GM18861 (cell line): ENCODE results near the gene GSTP1.
A peak's percentile ranks its signal among the peaks of the same experiment; 100 is the strongest.
"Not testable (repeated sequence)": the region's sequence is repeated elsewhere in the genome, so short reads cannot be mapped to it uniquely, and the experiment has no call there.

Source experiments
- ATAC-seq: cut with Tn5 transposase; IDR thresholded peaks from one replicate; pipeline ENCODE4 v1.9.1; 2021; ENCODE audit not compliant: unreplicated experiment

Gene GSTP1

DNA sequence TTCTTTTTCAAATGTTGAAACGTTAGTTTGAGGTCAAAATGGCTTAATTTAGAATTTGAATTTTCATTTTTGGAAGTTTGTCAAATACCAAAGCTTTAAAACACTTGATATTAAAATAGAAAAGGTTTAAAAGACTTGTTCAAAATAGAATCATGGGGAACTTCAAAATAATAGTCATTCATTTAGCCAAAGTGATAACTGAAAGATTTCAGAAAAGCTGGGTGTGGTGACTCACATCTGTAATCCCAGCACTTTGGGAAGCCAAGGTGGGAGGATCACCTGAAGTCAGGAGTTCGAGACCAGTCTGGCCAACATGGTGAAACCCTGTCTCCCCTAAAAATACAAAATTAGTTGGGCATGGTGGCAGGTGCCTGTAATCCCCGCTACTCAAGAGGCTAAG is 10.9 kb downstream of the GSTP1 start:
- ATAC-seq = no peak

DNA sequence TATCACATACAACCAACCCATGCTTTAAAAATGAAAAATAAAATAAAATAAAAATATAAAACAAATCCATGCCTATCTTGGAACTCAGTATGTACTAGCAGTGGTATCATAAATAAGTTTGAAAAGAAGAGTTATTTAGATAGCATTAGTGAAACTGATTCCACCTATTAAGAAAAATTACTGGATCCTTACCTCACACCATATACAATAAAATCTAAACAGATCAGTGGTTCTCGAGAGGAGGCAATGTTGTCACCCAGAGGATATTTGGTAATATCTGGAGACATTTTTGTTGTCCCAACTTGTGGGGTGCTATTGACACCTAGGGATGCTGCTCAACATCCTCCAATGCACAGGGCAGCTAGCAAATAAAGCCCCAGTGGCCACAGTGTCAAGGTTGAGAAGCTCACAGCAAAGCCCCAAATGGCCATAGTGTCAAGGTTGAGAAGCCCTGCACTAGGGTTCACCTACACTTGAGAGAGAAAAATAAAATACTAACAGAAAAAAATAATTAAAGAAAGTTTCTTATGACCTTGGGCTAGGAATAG is 13.2 kb downstream of the GSTP1 start:
- ATAC-seq = no peak

DNA sequence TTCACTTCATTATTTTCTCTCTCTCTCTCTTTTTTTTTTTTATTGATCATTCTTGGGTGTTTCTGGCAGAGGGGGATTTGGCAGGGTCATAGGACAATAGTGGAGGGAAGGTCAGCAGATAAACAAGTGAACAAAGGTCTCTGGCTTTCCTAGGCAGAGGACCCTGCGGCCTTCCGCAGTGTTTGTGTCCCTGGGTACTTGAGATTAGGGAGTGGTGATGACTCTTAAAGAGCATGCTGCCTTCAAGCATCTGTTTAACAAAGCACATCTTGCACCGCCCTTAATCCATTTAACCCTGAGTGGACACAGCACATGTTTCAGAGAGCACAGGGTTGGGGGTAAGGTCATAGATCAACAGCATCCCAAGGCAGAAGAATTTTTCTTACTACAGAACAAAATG is 13.8 kb downstream of the GSTP1 start:
- not testable (repeated sequence) for ATAC-seq

DNA sequence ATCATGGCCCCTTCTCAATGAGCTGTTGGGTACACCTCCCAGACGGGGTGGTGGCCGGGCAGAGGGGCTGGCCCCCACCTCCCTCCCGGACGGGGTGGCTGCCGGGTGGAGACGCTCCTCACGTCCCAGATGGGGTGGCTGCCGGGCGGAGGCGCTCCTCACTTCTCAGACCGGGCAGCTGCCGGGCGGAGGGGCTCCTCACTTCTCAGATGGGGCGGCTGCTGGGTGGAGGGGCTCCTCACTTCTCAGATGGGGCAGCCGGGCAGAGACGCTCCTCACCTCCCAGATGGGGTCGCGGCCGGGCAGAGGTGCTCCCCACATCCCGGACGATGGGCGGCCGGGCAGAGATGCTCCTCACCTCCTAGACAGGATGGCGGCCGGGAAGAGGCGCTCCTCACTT is 14.4 kb downstream of the GSTP1 start:
- not testable (repeated sequence) for ATAC-seq

DNA sequence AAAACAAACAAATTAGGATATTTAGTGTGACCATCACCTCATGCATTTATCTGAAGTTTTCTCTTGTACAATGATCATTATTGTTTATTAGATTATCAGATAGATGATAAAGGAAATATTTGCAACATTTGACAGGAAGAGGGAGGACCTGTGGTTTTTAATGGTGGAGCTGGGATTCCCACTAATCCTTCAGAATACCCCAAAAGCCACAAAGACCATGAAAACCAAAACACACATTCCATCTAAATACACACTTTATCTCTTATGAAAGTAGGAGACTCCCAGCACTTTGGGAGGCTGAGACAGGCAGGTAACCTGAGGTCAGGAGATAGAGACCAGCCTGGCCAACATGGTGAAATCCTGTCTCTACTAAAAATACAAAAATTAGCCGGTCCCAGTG is 15.5 kb downstream of the GSTP1 start:
- no peak for ATAC-seq

DNA sequence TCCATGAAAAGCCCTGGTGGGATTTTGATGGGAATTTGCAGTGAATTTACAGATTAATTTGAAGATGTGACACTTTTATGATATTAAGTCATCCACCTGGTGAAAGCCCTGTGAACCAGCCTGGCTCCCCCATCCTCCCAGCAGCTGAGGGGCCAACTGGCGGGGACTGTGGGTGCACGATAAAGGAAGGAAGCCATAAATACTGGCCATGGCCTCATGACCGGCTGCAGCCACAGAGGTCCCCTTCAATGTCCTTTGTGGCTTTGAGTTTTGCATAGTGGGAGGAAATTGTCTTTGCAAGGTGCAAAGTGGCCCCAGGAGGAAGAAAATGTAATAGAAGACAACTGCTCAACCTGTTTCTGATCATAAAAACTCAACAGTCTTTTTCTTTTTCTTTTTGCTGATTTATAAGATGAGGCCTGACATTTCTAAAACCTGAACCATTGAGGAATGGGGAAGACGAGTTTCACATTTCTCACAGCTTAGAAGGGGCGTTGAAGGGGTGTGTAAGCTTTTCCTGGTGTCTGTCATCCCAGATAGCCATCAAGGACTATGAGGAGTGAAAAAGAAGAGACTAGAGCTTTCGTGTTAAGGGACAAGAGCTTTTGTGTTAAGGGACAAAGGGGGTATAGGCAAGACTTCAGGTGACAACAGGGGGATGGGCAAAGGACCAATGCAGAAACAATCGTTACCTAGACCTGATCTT is 16.9 kb downstream of the GSTP1 start:
- ATAC-seq = peak; percentile 75

DNA sequence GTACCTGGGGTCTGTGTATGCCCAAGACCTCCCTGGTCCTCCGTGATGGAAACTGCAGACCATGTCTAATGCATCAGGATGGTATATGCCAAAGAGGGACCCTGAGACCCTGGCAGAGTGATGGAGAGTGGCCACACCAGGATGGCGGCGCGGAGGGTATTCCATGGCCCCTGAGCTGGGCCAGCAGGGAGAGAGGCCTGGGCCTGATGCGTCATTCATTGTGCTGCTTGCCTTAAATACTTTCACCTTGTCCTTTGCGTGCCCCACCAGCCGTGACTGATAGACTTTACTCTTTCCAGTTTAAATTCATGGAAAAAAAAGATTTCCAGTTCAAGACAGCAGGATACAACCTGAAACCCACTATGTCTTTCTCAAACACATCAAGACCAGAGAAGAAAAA is 17.5 kb downstream of the GSTP1 start:
- ATAC-seq = peak; percentile 16

GRCh38 chr11:67604119-67604518 is 20.5 kb downstream of the GSTP1 start:
- ATAC-seq = not testable (repeated sequence)

DNA sequence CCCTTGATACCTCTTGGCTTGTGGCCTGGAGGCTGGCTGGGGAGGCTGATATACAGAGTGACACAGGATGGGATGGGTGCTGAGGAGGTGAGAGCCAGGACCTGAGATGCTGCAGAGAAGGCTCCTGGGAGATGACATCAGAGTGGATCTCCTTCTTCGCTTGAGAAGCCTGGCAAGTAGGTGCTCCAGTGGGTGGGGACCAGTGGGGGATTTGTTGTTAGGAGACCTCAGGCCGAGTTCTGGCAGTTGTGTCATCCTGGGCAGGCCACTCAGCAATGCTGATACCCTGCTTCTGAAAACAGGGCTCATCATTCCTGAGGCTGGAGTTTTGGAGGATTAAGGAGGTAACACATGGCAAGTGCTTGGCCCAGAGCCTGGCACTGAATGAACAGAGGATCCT is 21.2 kb downstream of the GSTP1 start:
- ATAC-seq = no peak

- no peak for ATAC-seq
Measured at GRCh38 chr11:67605231-67606011, 21.8 kb downstream of the GSTP1 start.

DNA sequence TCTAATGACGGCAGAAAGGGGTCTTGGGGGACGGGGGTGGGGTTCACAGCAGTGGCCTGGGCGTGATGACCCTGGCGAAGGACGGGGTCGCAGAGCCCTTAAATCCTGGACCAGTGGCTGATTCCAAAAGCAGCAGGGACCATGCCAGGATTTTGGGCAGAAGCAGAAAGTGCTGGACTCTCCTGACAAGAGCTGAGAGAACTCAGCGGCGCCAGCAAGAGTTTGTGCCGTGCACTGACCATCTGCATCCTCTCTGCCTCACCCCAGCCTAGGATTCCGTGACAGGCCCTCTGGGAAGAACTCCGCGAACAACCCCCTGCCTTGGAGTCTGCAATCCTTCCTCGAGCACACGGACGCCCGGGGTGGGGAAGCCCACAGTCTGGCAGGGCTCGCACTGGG is 22.5 kb downstream of the GSTP1 start:
- no peak for ATAC-seq

DNA sequence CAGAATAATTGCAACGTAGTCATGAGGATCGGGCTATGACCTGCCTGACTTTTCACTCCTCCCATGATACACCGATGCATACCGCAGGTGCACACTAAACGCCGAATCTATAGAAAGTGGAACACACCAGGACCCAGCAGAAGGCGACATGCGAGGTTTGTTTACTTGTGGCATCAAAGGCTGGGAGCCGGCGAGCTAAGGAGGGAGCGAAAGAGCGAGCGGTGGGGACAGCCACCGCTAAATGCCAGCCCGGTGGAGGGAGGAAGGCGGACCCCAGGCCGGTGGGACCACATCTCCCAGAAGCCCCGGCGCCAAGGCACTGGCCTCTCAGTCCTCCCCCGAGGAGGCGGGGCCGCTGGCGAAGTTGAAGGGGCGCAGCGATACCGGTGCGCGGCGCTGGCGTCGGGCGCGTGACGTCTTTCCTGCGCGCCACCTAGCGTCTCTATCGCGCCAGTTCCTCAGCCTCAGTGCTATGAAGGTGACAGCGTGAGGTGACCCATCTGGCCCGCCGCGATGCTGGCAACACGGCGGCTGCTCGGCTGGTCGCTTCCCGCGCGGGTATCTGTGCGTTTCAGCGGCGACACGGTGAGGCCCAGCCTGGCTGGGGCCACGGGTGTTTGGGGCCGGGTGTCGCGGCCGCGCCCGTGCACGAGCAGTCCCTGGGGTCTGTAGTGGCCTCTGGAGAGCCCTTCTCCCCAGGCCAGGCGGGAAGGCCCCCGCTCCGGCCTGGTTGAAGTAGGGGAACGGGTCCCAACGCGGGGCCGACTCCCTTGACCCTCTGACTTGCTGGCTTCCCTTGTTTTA is 23.1 kb downstream of the GSTP1 start, which contains the start of gene NDUFV1:
Gene NDUFV1 (plus strand): TSS at position 445 of the 804 bp plus-strand sequence. CDS start 69 bp downstream, at position 514.
- peak; percentile 90 for ATAC-seq

DNA sequence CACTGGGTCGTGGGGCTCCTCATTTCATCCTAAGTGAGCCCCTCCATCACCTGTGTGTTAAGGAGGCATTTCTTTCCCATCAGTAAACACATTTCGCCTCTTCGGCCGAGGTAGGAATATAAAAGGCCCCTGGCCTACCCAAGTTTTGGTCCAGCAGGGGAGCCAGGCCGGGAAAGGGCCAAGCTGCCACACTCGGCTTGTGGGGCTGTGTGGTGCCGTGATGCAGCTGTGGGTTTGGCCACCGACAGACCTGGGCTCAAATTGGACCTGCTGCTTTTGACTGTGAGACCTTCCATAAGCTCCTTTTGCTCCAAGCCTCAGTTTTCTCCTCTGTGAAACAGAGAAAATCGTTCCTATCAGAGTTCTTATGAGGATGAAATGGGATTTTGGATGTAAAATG is 23.9 kb downstream of the GSTP1 start:
- no peak for ATAC-seq

GRCh38 chr11:67608486-67608885 is 24.9 kb downstream of the GSTP1 start:
- ATAC-seq = no peak

DNA sequence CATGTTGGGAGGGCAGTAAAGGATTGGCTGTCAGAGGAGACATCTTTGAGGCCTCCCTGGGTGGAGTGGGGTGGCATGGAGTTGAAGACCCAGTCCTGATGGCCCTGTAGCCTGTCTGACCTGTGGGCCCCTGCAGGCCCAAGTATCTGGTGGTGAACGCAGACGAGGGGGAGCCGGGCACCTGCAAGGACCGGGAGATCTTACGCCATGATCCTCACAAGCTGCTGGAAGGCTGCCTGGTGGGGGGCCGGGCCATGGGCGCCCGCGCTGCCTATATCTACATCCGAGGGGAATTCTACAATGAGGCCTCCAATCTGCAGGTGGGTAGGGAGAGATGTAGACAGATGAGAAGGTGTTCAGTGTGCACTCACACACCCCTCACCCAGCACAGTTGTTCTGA is 25.7 kb downstream of the GSTP1 start:
- no peak for ATAC-seq

DNA sequence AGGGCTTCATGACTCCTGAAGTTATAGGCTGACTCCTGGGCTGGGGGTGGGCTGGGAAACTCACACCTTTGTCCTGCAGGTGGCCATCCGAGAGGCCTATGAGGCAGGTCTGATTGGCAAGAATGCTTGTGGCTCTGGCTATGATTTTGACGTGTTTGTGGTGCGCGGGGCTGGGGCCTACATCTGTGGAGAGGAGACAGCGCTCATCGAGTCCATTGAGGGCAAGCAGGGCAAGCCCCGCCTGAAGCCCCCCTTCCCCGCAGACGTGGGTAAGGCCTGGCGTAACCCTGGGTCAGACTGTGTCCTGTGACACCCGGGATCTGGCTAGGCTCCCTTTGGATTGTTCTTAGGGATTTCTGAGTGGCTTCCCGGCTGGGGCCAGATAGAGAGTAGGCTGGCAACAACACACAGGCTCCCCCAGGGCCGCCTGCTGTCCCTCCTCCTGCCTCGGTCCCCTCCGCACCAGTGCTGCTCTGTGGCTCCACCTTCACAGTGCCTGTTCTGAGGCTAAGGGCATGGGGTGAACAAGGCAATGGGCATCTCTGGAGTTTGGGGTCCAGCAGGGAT is 26.8 kb downstream of the GSTP1 start:
- no peak for ATAC-seq

- ATAC-seq = no peak
Measured at GRCh38 chr11:67611165-67611564, 27.6 kb downstream of the GSTP1 start.

GRCh38 chr11:67611704-67612587 is 28.3 kb downstream of the GSTP1 start:
- no peak for ATAC-seq

DNA sequence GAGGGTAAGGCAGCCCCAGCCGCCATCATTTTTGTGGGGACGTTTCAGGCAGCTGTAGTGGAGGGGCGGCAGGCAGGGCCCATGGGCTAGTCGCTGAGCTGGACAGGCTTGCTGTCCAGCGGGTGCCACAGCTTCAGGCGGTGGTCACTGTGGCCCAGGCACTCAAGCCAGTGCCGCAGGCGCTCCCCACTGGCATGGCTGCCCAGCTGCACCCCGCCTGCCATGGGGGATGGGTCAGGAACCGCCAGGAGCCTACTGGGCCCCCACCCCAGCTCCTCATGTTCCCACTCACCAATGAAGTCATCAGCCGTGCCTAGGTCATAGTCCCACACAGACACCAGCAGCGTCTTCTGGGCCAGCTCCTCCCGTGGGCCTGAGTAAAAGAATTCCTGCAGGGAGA is 29.1 kb downstream of the GSTP1 start:
- ATAC-seq = no peak
